Osteoblast (primary cell): ENCODE data around the gene CDH5. TPM values are rescaled to one million over a fixed set of nuclear protein-coding genes. Genes with fewer than 3 reads are reported as not detected.

ENCODE experiments used
- DNase-seq: peaks from one replicate; pipeline ENCODE4 v3.0.0; 2011; ENCODE audit warnings: low spot score, mixed read lengths; ENCODE audit not compliant: insufficient read length; ENCODE audit errors: missing footprints
- H2AFZ ChIP-seq: 2 replicates; pipeline ENCODE4 v1.6.0; 2011; ENCODE audit warnings: mild to moderate bottlenecking, low read length
- H3K27ac ChIP-seq: 2 replicates; pipeline ENCODE4 v1.5.1; 2011; ENCODE audit warnings: mild to moderate bottlenecking, low read depth, low read length, moderate library complexity
- H3K27me3 ChIP-seq: 2 replicates; pipeline ENCODE4 v1.6.0; 2012; ENCODE audit warnings: mild to moderate bottlenecking, control low read depth, inconsistent platforms, low read length, moderate library complexity; ENCODE audit not compliant: insufficient read depth
- H3K36me3 ChIP-seq: 2 replicates; pipeline ENCODE4 v1.5.1; 2011; ENCODE audit warnings: mild to moderate bottlenecking, low read length, control low read depth, moderate library complexity; ENCODE audit not compliant: insufficient read depth
- H3K4me1 ChIP-seq: 2 replicates; pipeline ENCODE4 v1.5.1; 2011; ENCODE audit warnings: mild to moderate bottlenecking, low read length, control low read depth, moderate library complexity; ENCODE audit not compliant: insufficient read depth
- H3K4me2 ChIP-seq: 2 replicates; pipeline ENCODE4 v1.6.0; 2011; ENCODE audit warnings: mild to moderate bottlenecking, low read length; ENCODE audit not compliant: insufficient read depth
- H3K4me3 ChIP-seq: fragments of 200-600 bp; sonication (generic); 3 replicates; pipeline ENCODE4 v1.5.1; 2012; ENCODE audit warnings: mild to moderate bottlenecking, low read length, inconsistent platforms; ENCODE audit not compliant: insufficient read depth
- H3K79me2 ChIP-seq: 2 replicates; pipeline ENCODE4 v1.6.0; 2012; ENCODE audit warnings: mild to moderate bottlenecking, low read length, control low read depth, inconsistent platforms; ENCODE audit not compliant: insufficient read depth
- H3K9me3 ChIP-seq: 2 replicates; pipeline ENCODE4 v1.5.1; 2011; ENCODE audit warnings: low read depth, low read length, control low read depth
- H4K20me1 ChIP-seq: 2 replicates; pipeline ENCODE4 v1.6.0; 2012; ENCODE audit warnings: mild to moderate bottlenecking, low read length, control low read depth; ENCODE audit not compliant: insufficient read depth
- CTCF ChIP-seq: IDR thresholded peaks from 2 replicates; pipeline ENCODE4 v1.5.1; 2011; ENCODE audit warnings: mild to moderate bottlenecking, low read depth, low read length, moderate library complexity; ENCODE audit errors: extremely low read depth
- total RNA-seq: library from RNA; depleted of rRNA; stranded (reverse); fragments of >200 nt; gene quantifications from 2 replicates; pipeline ENCODE4 v1.2.3, GENCODE V29; 2012

CDH5 gene
- total RNA-seq, 1 donor, result 0.72 TPM

- Histone ChIP-seq H3K4me1 (peaks cover 23% of the 10 kb centered on the region), H3K9me3 (no peaks in the 10 kb centered on the region), H3K4me3 (no peak overlapping the region), H2AFZ (no peak overlapping the region), H4K20me1 (no peaks in the 10 kb centered on the region), H3K27me3 (peaks cover 30% of the 10 kb centered on the region), H3K27ac (no peak overlapping the region), H3K36me3 (no peaks in the 10 kb centered on the region), H3K79me2 (no peaks in the 10 kb centered on the region), H3K4me2 (no peak overlapping the region)
- DNase-seq, result no peak
- TF ChIP-seq CTCF, result no peak
Measured at GRCh38 chr16:66360624-66361324, 5.7 kb upstream of the CDH5 start.

GRCh38 chr16:66361604-66362135 lies 4.8 kb upstream of the CDH5 start:
- H3K4me2 ChIP-seq, result no peak overlapping the region
- H3K9me3 ChIP-seq, result no peaks in the 10 kb centered on the region
- H3K4me3 ChIP-seq, result no peak overlapping the region
- H3K27me3 ChIP-seq, result peaks cover 27% of the 10 kb centered on the region
- no peak overlapping the region for H3K27ac ChIP-seq
- DNase-seq, result no peak
- TF ChIP-seq CTCF, result no peak
- no peak overlapping the region for H2AFZ ChIP-seq
- H3K4me1 ChIP-seq, result peaks cover 23% of the 10 kb centered on the region
- no peaks in the 10 kb centered on the region for H3K79me2 ChIP-seq
- no peaks in the 10 kb centered on the region for H3K36me3 ChIP-seq
- H4K20me1 ChIP-seq, result no peaks in the 10 kb centered on the region

- TF ChIP-seq CTCF, result no peak
- Histone ChIP-seq H3K27me3 (peaks cover 31% of the 10 kb centered on the region), H3K36me3 (no peaks in the 10 kb centered on the region), H3K79me2 (no peaks in the 10 kb centered on the region), H4K20me1 (no peaks in the 10 kb centered on the region), H2AFZ (no peak overlapping the region), H3K9me3 (no peaks in the 10 kb centered on the region), H3K4me1 (peaks cover 20% of the 10 kb centered on the region), H3K27ac (no peak overlapping the region), H3K4me2 (no peak overlapping the region), H3K4me3 (no peak overlapping the region)
- peak; percentile 87 for DNase-seq
Measured at GRCh38 chr16:66363211-66363777, 3.2 kb upstream of the CDH5 start.

GRCh38 chr16:66364117-66364958 lies 2.2 kb upstream of the CDH5 start:
- H3K27me3 ChIP-seq, result peaks cover 31% of the 10 kb centered on the region

More at GRCh38 chr16:66364117-66364958, 2.2 kb upstream of the CDH5 start:
- no peaks in the 10 kb centered on the region for H3K79me2 ChIP-seq
- H4K20me1 ChIP-seq, result no peaks in the 10 kb centered on the region
- H3K4me1 ChIP-seq, result peaks cover 14% of the 10 kb centered on the region
- no peak overlapping the region for H3K4me3 ChIP-seq
- H2AFZ ChIP-seq, result peak overlapping the region; percentile 63
- peak overlapping the region; percentile 51 for H3K4me2 ChIP-seq
- peak; percentile 91 for DNase-seq
- no peaks in the 10 kb centered on the region for H3K9me3 ChIP-seq
- H3K36me3 ChIP-seq, result no peaks in the 10 kb centered on the region
- H3K27ac ChIP-seq, result no peak overlapping the region
- TF ChIP-seq CTCF, result no peak
